Measurements from ENCODE around the gene RNF34. TPM values are rescaled to one million over a fixed set of nuclear protein-coding genes. Genes with fewer than 3 reads are reported as not detected.
"Not testable (repeated sequence)": the region's sequence is repeated elsewhere in the genome, so short reads cannot be mapped to it uniquely, and the experiment has no call there.

The RNF34 gene
- total RNA-seq, 1 donor from 2014 or later, result 31.3 TPM

DNA sequence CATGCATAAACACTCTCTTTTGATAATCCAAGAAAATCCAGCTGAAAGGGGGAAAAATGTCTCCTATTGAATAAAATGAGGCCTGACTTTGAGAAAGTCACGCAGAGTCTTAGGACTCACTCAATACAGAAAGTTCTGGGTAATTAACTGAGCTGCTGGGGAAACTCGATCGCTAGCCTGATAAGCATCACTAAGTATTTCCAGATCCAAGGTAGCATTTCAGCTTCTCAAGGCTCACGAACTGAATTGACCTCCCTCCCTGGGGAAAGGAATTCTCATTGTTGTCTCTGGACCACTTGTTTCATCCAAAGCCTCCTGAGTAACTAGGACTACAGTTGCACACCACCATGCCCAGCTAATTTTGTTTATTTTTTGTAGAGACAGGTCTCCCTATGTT lies 33.9 kb upstream of the RNF34 start:
- H3K36me3 Mint-ChIP-seq (ENCODE audit: low read depth), result no peaks in the 10 kb centered on the region
- no peaks in the 10 kb centered on the region for H3K27me3 Mint-ChIP-seq (ENCODE audit: low read depth)
- H3K27ac Mint-ChIP-seq (ENCODE audit: unreplicated experiment), result no peak overlapping the region
- DNase-seq (ENCODE audit: low spot score), result no peak
- peaks cover 24% of the 10 kb centered on the region for H3K4me1 Mint-ChIP-seq (ENCODE audit: low read depth)
- TF ChIP-seq, protein P1, sequence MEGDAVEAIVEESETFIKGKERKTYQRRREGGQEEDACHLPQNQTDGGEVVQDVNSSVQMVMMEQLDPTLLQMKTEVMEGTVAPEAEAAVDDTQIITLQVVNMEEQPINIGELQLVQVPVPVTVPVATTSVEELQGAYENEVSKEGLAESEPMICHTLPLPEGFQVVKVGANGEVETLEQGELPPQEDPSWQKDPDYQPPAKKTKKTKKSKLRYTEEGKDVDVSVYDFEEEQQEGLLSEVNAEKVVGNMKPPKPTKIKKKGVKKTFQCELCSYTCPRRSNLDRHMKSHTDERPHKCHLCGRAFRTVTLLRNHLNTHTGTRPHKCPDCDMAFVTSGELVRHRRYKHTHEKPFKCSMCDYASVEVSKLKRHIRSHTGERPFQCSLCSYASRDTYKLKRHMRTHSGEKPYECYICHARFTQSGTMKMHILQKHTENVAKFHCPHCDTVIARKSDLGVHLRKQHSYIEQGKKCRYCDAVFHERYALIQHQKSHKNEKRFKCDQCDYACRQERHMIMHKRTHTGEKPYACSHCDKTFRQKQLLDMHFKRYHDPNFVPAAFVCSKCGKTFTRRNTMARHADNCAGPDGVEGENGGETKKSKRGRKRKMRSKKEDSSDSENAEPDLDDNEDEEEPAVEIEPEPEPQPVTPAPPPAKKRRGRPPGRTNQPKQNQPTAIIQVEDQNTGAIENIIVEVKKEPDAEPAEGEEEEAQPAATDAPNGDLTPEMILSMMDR (IDR thresholded peaks at IDR 0.05), result no peak
- H3K4me3 Mint-ChIP-seq (ENCODE audit: unreplicated experiment), result no peak overlapping the region
- no peaks in the 10 kb centered on the region for H3K9me3 Mint-ChIP-seq (ENCODE audit: low read depth)

DNA sequence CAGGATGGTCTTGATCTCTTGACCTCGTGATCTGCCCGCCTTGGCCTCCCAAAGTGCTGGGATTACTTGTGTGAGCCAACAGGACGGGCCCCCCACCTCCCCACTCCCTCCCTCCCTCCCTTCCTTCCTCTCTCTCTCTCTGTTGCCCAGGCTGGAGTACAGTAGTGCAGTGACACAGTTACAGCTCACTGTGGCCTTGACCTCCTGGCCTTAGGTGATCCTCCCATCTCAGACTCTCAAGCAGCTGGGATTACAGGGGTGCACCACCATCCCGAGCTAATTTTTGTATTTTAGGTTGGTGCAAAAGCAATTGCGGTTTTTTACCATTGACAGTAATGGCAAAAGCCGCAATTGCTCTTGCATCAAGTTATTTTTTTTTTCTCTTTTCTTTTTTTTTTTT lies 28.5 kb upstream of the RNF34 start:
- no peak overlapping the region for H3K27ac Mint-ChIP-seq (ENCODE audit: unreplicated experiment)
- H3K36me3 Mint-ChIP-seq (ENCODE audit: low read depth), result no peaks in the 10 kb centered on the region
- no peak overlapping the region for H3K4me3 Mint-ChIP-seq (ENCODE audit: unreplicated experiment)
- no peak for DNase-seq (ENCODE audit: low spot score)
- TF ChIP-seq, protein P1 (IDR thresholded peaks at IDR 0.05), result no peak
- peaks cover 2% of the 10 kb centered on the region for H3K4me1 Mint-ChIP-seq (ENCODE audit: low read depth)
- H3K9me3 Mint-ChIP-seq (ENCODE audit: low read depth), result no peaks in the 10 kb centered on the region
- no peaks in the 10 kb centered on the region for H3K27me3 Mint-ChIP-seq (ENCODE audit: low read depth)

DNA sequence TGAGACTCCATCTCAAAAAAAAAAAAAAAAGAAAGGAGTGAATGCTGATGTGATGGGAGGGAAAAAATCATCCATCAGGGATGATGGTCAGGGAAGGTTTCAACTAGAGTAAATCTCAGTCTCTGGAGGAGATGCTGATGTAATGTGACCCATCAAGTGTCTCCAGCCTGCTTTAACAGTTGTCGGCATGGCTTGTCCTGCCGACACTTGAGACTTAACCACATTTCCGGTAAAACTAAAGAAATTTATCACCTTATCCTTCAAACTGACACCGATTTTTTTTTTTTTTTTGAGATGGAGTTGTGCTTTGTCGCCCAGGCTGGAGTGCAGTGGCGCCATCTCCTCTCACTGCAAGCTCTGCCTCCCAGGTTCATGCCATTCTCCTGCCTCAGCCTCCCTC lies 26.2 kb upstream of the RNF34 start:
- Mint-ChIP-seq H3K36me3 (ENCODE audit: low read depth) (no peaks in the 10 kb centered on the region), H3K27me3 (ENCODE audit: low read depth) (peaks cover 2% of the 10 kb centered on the region), H3K4me1 (ENCODE audit: low read depth) (peaks cover 2% of the 10 kb centered on the region), H3K27ac (ENCODE audit: unreplicated experiment) (no peak overlapping the region), H3K9me3 (ENCODE audit: low read depth) (no peaks in the 10 kb centered on the region), H3K4me3 (ENCODE audit: unreplicated experiment) (no peak overlapping the region)
- no peak for DNase-seq (ENCODE audit: low spot score)
- TF ChIP-seq, protein P1 (IDR thresholded peaks at IDR 0.05), result no peak

DNA sequence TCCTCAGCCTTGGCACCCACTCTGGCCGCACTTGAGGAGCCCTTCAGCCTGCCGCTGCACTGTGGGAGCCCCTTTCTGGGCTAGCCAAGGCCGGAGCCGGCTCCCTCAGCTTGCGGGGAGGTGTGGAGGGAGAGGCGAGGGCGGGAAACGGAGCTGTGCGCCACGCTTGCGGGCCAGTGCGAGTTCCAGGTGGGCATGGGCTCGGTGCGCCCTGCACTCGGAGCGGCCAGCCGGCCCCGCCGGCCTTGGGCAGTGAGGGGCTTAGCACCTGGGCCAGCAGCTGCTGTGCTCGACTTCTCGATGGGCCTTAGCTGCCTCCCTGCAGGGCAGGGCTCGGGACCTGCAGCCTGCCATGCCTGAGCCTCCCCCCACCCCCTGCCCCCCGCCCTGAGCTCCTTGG lies 25.6 kb upstream of the RNF34 start:
- not testable (repeated sequence) for H3K27me3 Mint-ChIP-seq (ENCODE audit: low read depth); H3K4me1 Mint-ChIP-seq (ENCODE audit: low read depth); DNase-seq (ENCODE audit: low spot score); H3K9me3 Mint-ChIP-seq (ENCODE audit: low read depth); H3K27ac Mint-ChIP-seq (ENCODE audit: unreplicated experiment); H3K4me3 Mint-ChIP-seq (ENCODE audit: unreplicated experiment); H3K36me3 Mint-ChIP-seq (ENCODE audit: low read depth)

DNA sequence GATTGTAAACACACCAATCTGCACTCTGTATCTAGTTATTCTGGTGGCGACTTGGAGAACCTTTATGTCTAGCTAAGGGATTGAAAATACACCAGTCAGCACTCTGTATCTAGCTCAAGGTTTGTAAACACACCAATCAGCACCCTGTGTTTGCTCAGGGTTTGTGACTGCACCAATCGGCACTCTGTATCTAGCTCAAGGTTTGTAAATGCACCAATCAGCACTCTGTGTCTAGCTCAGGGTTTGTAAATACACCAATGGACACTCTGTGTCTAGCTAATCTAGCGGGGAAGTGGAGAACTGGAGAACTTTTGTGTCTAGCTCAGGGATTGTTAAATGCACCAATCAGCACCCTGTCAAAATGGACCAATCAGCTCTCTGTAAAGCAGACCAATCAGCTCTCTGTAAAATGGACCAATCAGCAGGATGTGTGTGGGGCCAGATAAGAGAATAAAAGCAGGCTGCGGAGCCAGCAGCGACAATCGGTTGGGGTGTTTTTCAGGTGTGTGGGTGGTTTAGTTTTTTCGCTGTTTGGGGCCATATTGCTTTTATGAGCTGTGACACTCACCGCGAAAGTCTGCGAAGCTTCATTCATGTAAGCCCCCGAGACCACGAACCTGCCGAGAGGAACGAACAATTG lies 24.9 kb upstream of the RNF34 start:
- not testable (repeated sequence) for H3K36me3 Mint-ChIP-seq (ENCODE audit: low read depth); H3K9me3 Mint-ChIP-seq (ENCODE audit: low read depth); H3K4me1 Mint-ChIP-seq (ENCODE audit: low read depth); DNase-seq (ENCODE audit: low spot score); H3K27ac Mint-ChIP-seq (ENCODE audit: unreplicated experiment); H3K27me3 Mint-ChIP-seq (ENCODE audit: low read depth); H3K4me3 Mint-ChIP-seq (ENCODE audit: unreplicated experiment)

DNA sequence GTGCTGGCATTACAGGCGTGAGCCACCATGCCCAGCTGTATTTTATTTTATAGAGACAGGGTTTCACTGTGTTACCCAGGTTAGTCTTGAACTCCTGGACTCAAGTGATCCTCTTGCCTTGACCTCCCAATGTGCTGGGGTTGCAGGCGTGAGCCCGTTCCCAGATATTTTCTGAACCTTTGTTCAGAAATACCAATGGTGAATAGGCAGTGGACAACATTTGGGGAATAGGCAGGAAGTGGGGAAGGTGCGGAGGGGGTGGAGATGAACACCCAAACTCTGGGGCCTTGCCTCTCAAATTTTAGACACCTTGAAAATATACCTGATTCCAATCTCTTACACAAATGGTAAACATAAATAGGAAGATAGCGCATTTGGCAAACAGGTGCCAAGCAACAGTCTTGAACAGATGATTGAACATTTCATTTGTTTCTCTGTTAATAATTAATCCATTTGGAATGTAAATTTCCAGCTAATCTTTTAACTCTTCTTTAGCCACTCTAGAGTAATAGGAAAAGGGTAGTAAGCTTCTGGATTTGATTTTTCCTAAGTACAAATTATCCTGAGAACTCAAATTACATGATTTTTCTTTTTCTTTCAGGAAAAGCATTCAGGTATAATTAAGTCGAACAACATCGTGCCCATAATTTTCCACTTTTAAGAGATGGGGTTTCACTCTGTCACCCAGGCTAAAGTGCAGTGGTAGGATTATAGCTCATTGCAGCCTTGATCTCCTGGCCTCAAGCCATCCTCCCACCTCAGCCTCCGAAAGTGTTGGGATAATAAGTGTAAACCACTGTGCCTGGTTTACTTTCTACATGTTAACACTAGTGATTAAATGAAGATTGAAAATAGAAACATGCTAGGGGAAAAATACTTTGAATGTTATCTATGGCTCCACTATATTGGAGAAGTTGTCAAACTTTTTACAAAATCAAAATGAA lies 22.9 kb upstream of the RNF34 start:
- Mint-ChIP-seq H3K27me3 (ENCODE audit: low read depth) (peaks cover 2% of the 10 kb centered on the region), H3K27ac (ENCODE audit: unreplicated experiment) (no peak overlapping the region), H3K4me3 (ENCODE audit: unreplicated experiment) (no peak overlapping the region), H3K4me1 (ENCODE audit: low read depth) (peaks cover 2% of the 10 kb centered on the region), H3K36me3 (ENCODE audit: low read depth) (no peaks in the 10 kb centered on the region), H3K9me3 (ENCODE audit: low read depth) (no peaks in the 10 kb centered on the region)
- TF ChIP-seq, protein P1 (IDR thresholded peaks at IDR 0.05), result no peak
- no peak for DNase-seq (ENCODE audit: low spot score)
